GM04504 (cell line): ENCODE results near the gene LRRC59.
"Not testable (repeated sequence)": the region's sequence is repeated elsewhere in the genome, so short reads cannot be mapped to it uniquely, and the experiment has no call there.

Source experiments
- DNase-seq: peaks from one replicate; pipeline ENCODE4 v3.0.0-alpha.2; 2012; ENCODE audit warnings: low read depth

Gene LRRC59

DNA sequence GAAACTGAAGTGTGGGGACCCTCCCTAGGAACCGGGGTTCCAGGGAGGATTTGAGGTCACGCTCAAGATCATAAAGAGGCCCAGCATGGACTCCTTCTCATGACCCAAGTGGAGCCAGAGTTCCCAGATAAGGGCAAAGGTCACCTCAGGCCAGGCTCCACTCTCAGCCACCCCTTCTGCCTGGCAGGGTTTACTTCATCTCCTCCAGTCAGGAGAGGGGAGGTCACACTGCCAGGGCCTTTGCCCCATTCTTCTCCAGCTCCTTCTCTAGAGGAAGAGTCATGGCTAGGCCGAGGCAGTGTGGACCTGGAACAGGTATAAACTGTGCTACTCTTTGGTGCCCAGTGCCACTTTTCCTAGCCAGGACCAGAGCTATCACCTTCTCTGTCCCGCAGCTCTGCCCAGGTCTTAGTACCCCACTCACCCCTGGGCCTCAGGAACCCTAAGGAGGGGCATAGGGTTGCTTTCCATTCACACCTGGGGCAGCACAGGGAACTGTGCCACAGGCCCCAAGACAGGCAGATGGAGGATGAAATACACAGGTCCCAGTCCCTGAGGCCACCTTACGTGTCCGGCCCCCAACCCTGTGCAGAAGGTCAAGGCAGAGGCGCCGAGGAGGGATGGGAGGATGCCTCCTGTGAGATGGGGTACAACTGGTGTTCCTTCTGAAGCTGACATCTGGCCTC lies 27.8 kb upstream of the LRRC59 start:
- no peak for DNase-seq

DNA sequence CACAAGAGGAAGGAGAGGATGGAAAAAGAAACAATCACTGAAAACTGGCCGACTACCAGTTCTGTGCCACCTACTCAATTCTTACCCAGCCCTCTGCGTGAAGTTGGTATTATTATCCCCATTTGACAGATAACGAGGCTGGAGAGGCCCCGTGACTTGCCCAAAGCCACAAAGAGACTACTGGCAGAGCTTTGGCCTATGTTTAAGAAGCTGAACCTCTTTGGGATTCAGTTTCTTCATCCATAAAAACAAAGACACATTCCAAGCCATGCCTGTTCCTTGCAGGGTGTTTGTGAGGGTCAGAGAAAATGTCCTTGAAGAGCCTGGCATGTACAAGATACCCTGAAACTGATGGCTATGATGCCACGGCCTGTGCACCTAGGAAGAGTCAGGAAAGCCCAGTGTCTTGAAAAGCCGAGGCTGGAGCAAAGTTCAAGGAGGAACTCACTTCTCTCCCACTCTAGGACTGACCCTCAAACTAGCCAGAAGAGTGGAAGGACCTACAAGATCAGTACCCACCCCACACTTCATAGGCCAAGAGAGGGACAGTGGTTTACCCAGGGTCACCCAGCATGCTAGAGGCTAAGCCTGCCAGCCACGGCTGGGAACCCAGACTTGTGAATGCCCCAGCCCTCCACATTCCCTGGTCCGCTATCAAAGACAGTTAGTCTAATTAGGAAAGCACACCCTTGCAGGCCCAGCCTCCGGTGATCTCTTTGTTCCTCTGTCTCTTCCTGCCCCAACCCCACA lies 27.1 kb upstream of the LRRC59 start:
- no peak for DNase-seq

DNA sequence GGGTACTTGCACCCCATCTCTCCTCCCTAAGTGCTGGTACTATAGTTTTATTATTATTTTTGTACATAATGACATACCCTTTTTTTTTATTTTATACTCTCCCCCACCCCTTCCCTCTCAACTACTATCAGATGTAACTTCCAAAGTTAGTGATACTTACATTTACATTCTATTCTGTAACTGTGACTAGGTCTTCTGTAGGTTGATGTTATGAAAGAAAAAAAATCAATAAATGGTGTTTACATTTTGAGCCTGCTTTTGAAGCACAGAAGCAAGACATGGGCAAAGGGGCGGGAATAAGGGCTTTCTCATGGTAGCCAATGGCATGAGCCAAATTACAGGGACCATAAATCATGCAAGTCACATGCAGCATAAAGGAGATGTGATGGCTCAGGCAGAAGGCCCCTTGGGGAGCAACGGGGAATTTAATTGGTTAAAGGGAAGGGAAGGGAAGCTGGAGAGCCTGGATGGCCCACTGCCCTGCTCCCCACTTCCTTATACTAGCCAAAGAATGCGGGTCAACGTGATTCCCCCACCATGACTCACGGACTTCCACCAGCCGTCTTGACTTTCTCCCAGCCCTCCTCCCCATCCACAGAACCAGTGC lies 26.3 kb upstream of the LRRC59 start:
- DNase-seq, result peak; percentile 73

DNA sequence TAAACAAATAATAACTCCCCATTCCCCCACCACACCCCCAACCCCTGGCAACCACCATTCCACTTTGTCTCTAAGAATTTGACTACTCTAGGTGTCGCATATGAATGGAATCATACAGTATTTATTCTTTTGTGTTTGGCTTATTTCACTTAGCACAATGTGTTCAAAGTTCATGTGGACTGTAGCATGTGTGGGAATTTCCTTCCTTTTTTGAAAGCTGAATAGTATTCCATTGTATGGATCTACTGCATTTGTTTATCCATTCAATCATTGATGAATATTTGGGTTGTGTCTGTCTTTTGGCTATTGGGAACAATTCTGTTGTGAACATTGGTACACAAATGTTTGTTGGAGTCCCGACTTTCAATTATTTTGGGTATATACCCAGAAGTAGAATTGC lies 25.4 kb upstream of the LRRC59 start:
- DNase-seq, result no peak

DNA sequence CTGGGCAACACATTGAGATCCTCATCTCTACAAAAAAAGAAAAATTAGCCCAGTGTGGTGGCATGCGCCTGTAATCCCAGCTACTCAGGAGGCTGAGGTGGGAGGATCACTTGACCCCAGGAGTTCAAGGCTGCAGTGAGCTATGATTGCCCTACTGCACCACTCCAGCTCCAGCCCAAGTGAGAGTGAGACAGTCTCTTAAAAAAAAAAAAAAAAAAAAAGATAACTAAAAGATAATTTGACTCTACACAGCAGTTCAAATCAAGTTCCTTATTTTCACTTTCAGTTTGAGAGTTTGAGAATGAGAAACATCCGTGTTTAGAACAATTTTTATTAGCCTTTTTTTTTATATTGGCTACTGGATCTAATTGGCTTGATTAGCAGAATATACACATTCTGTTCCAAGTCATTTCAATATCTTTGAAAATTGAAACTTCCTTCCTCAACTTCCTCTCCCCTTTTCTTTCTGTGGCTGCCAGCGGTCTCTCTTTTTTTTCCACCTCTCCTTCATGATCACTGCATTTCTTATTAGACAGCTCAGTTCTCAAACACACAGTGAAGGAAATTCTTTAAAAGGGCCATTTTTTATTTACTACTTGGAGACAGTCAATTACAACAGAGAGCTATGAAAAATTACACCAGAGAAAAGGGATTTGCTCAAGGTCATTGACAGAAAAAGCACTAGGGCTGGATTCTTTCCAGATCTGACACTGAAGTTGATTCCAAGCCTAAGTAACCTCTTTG lies 24.2 kb upstream of the LRRC59 start:
- DNase-seq, result no peak

DNA sequence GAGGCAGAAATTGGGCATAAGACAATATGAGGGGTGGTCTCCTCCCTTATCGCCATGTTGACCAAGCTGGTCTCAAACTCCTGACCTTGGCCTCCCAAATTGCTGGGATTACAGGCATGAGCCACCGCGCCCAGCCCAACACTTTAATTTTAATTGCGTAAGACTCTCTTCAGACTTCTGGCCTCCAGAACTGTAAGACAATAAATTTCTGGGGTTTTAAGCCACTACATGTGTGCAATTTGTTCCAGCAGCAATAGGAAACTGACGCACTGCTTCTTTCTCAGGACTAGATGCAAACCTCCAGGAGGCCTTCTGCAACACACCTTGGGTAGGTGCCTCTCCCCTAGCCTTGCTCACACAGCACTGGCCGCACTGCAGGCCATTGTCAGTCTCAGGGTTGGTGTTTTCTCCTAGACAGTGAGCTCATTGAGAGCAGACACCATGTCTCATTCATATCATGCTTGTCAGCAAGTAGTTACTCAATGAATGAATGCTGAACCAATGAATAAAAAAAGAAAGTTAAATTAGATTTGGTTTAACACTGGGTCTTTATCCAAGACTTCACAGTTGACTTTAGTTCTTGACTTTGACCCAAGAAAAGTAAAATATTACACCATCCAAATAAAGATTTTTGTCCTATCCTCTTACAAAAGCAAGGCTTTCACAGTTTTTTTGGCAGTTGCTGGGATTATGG lies 23.2 kb upstream of the LRRC59 start:
- peak; percentile 42 for DNase-seq

DNA sequence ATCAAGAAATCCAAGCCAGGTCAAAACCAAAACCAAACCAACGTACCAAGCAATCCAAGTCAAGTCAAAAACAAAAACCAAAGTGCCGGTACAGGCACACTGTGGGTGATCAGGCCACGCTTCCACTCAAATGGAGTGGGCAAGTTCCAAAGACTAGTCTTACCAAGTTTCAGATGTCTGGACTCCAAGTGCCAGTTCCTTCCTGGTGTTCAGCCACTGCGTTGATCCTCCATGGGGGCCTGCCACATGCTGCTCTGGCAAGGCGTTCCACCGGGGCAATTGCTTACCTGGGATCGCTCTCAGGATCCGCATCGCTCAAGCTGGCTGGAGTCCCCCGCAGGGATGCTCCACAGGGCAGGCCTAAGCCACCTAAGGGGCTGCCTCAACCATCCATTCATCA lies 22.3 kb upstream of the LRRC59 start:
- not testable (repeated sequence) for DNase-seq

DNA sequence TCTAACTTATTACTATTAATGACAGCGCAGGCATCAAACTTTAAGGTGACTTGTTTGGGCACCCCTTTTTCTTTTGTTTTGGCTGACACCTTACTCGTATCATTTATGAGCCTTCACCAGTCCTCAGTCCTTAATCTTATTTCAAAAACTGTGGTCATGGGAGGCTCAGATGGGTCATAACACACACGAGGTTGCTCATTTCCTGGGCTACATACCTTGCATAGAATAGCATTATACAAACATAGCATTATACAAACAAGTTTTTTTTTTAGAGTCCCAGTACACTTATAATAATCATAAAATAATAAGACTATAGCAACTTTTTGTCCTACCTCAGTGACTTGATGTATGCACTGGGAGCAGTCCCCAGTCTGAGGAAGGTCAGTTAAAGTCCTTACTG lies 17.5 kb upstream of the LRRC59 start:
- no peak for DNase-seq

DNA sequence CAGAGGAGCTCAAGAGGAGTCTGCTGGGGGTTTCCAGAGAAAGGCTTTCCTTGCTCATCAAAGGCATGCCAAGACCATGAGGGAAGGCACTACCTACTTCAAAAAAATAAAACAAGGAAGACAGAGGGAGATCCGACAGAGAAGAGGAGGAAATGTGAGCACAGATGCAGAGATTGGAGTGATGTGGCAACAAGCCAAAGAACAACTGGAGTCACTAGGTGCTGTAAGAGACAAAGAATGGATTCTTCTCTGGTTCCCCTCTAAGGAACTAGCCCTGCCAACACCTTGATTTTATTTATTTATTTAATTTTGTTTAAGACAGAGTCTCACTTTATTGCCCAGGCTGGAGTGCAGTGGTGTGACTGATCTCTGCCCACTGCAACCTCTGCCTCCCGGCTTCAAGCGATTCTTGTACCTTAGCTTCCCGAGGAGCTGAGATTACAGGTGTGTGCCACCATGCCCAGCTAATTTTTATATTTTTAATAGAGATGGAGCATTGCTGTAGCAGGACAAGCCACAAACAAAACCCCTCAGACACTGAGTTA lies 14.9 kb upstream of the LRRC59 start:
- no peak for DNase-seq

DNA sequence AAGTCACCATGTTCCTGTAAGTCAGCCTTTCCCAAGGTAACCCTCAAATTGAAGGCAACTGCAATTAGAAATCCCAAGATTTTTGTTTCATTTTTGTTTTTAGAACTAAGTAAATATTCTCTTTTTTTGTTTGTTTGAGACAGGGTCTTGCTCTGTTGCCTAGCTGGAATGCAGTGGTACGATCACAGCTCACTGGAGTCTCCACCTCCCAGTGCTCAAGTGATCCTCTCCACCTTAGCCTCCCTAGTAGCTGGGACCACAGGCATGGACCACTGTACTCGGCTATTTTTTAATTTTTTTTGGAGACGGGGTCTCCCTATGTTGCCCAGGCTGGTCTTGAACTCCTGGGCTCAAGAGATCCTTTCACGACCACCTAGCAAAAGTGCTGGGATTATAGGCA lies 10.6 kb upstream of the LRRC59 start:
- no peak for DNase-seq

DNA sequence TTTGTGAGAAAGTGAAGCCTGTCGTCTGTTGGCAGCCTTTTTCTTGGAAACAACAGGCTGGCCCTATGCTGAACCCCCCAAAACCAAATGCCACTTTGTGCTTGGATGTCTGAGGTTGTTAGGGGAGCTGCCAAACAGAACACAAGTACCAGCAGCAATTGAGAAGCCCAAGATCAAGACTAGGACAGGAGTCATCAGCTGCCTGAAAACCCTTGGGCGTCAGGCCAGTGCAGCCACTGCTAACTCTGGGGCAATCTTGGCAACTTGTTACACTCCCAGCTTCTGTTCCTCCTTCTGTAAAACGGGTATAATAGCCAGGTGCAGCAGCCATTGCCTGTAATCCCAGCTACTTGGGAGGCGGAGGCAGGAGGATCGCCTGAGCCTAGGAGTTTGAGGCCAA lies 9.3 kb upstream of the LRRC59 start:
- DNase-seq, result no peak

DNA sequence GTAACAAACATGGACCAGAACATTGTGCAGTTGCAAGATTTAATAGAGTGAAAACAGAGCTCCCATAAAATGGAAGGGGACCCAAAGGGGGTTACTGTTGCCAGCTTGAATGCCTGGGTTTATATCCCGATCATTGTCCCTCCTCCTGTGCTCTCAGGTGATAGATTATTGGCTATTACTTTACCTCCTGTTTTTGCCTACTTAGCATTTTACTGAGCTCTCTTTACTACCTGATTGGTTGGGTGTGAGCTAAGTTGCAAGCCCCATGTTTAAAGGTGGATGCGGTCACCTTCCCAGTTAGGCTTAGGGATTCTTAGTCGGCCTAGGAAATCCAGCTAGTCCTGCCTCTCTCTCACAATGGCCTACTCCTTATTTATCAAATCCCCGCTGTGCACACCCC lies 8.0 kb upstream of the LRRC59 start:
- not testable (repeated sequence) for DNase-seq

DNA sequence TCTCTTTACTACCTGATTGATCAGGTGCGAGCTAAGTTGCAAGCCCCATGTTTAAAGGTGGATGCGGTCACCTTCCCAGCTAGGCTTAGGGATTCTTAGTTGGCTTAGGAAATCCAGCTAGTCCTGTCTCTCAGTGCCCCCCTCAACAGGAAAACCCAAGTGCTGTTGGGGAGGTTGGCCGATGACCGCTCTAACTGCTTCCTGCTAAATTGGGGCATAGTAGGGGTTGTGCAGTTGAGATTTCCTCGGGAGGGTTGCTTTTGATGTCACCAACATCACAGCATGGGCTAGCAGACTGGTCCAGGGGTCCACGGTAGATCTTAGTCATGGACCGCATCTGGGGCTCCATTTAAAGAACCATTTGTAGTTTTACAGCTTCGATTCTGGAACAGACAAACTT lies 2.3 kb upstream of the LRRC59 start:
- not testable (repeated sequence) for DNase-seq

DNA sequence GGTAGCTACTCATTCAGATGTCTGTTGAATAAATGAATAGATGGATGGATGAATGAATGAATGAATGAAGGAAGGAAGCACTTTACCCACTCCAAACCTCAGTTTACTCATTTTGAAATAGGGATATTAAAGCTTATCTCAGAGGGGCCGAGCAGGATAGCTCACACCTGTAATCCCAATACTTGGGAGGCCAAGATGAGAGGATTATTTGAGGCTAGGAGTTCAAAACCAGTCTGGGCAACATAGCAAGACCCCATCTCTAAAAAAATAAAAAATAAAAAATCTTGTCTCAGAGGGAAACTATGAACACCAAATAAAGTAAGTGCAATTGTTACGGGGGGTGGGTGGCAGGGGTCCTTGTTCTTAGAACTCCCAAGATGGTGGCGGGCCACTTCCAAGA lies 1.3 kb upstream of the LRRC59 start:
- not testable (repeated sequence) for DNase-seq

DNA sequence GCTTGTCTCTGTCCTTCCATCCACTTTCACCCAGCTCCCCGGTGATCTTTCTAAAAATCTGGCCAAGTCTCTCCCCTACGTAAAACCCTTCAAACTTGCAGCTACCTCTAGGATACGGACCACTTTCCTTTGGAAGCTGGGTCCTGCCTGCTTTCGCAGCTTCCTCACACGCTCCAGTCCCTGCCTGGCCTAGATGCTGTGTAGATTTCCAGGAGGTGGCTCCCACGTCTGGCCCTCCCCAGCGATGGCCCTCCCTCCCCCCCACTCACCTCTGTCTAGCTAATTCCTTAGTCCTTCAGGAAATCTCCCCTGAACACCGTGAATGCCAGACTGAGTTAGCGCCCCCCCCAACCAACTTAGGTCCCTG lies 579 bp upstream of the LRRC59 start:
- no peak for DNase-seq

DNA sequence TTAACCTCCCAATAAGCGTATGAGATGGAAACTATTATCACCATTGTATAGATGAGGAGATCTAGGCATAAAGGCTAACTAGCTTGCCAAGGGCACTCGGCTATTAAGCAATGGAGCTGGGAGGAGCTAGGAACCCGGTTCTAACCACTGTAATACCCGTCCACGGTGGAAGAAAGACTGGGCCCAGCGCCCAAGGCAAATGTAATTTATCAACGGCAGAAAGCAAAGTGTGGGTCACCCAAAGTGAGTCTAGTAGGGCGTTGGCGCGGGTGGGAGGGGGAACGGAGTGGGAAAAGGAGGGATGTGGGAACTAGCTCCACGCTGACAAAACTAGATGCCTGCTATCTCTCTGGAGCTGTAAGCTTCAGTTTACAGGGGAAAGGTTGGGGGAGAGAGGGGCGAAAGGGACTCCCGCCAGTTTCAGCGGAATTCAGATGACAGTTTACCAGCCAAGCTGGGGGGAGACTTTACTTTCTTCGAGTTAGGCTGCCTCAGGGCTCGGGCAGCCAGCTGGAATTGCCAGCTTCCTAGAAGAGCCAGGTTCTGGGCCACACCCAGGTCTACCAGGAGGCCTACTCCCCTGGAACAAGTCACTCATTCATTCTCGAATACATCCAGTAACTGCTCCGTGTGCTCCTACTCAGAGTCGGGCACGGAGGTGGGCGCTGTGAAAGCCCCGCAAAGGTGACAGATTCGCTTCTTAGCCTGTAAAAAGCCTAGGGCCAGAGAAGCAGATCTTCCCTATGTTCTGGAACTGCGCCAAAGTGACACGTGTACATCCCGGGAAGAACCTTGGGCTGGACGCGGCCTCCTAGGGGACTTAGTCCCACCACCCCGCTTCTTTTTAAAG lies 837 bp downstream of the LRRC59 start:
- peak; percentile 38 for DNase-seq

DNA sequence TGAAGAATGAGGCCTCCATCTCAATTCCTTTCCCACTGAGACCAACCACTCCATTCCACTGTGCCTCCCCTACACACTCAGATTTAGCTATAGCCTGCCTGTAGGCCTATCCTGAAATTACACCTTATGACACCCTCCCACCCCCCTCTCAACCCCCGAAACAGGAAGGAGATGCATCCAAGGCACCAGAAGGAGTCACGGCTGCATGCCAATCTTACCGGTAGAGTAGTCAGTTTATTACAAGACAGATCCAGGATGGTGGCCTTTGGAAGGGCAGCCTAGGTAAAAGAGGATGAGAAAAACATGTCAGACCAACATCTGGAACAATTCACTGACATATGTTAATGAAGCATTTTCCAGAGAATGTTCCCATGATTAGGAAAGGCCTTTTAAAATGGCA lies 2.6 kb downstream of the LRRC59 start:
- no peak for DNase-seq

DNA sequence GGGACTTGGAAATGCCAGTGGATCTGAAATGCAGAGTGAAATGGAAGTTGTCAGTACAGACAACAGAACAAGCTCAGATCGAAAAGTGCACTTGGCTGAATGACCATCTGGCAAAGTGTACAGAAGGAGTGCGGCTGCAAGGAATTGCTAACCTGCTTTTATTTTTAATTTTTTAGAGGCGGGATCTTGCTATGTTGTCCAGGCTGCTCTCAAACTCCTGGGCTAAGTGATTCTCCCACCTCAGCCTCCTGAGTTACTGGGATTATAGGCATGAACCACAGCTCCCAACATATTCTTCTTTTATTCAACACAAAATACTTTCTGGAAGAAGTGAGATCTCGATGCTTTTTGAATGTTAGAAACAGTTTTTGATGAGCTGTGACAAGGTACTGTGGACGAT lies 3.6 kb downstream of the LRRC59 start:
- DNase-seq, result no peak

DNA sequence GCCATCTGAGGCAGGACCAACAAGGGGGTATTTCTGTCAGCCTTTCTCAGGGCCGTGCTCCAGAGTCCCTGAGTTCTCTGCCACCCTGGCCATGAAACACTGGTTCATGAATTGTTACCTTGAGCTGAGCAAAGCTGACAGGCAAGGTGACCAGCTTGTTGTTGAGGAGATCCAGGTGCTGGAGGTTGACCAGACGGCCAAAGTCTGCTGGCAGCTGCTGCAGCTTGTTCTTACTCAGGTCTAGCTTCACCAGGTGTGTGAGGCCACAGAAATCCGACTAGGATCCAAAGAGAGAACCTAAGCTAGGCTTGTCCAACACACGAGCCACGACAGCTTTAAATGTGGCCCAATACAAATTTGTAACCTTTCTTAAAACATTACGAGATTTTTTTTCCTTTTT lies 4.7 kb downstream of the LRRC59 start:
- no peak for DNase-seq

DNA sequence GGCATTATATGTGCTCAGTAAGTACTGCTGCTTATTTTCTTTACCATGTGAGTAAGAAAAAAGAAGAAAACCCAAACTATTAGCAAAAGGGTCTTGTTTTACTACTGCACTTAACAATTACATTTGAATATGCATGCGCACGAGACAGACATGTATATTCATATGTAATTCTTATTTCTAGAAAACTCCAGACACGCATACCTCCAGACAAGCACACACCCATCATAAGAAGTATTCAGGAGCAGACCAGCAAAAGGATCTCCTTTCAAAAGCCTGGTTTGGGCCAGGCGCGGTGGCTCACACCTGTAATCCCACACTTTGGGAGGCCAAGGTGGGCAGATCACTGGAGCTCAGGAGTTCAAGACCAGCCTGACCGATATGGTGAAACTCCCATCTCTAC lies 7.8 kb downstream of the LRRC59 start:
- no peak for DNase-seq

DNA sequence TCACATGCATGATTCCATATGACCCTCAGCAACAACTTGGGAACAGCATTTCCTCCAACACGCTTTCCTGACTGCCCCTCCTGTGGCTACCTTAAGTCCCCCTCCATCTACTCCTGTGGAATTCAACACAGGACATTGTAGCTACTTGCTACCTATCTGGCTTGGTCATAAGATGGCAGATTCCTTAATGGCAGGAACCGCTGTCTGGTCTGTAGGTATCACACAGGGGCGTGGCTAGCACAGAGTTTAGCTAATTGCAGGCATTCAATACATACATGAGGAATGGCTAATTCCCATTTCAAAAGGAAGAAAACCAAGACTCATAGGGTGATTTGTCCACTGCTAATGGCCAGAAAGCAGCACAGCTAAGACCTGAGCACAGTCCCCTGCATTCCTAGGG lies 8.6 kb downstream of the LRRC59 start:
- no peak for DNase-seq
